HG03558 (cell line): ENCODE measurements around the gene RAPGEF5.

ENCODE experiments used
- ATAC-seq: cut with Tn5 transposase; IDR thresholded peaks from one replicate; pipeline ENCODE4 v1.9.1; 2021; ENCODE audit warnings: moderate number of reproducible peaks; ENCODE audit not compliant: unreplicated experiment; ENCODE audit errors: extremely low read depth

The RAPGEF5 gene

GRCh38 chr7:22201186-22201880, 155.6 kb downstream of the RAPGEF5 start:
- no peak for ATAC-seq

- no peak for ATAC-seq
These were observed 156.2 kb downstream of the RAPGEF5 start for GRCh38 chr7:22200777-22201176.

- no peak for ATAC-seq
These were observed 156.7 kb downstream of the RAPGEF5 start for GRCh38 chr7:22200238-22200637.

- ATAC-seq, result no peak
These were observed 159.6 kb downstream of the RAPGEF5 start for GRCh38 chr7:22197376-22197775.

- ATAC-seq, result no peak
These were observed 160.5 kb downstream of the RAPGEF5 start for GRCh38 chr7:22196429-22196828.

- ATAC-seq, result no peak
These were observed 161.4 kb downstream of the RAPGEF5 start for GRCh38 chr7:22195397-22196172.

- ATAC-seq, result no peak
These were observed 162.2 kb downstream of the RAPGEF5 start for GRCh38 chr7:22194658-22195273.

GRCh38 chr7:22193450-22193983, 163.4 kb downstream of the RAPGEF5 start:
- no peak for ATAC-seq

GRCh38 chr7:22192801-22193200, 164.2 kb downstream of the RAPGEF5 start:
- ATAC-seq, result no peak

GRCh38 chr7:22190736-22191135, 166.2 kb downstream of the RAPGEF5 start:
- ATAC-seq, result no peak

- no peak for ATAC-seq
These were observed 167.2 kb downstream of the RAPGEF5 start for GRCh38 chr7:22189741-22190140.

- no peak for ATAC-seq
These were observed 167.7 kb downstream of the RAPGEF5 start for GRCh38 chr7:22189230-22189629.

- ATAC-seq, result no peak
These were observed 169.1 kb downstream of the RAPGEF5 start for GRCh38 chr7:22187691-22188348.

- ATAC-seq, result no peak
These were observed 171.4 kb downstream of the RAPGEF5 start for GRCh38 chr7:22185559-22185958.

GRCh38 chr7:22184549-22185199, 172.3 kb downstream of the RAPGEF5 start:
- no peak for ATAC-seq

GRCh38 chr7:22183522-22184280, 173.3 kb downstream of the RAPGEF5 start:
- ATAC-seq, result no peak

GRCh38 chr7:22182149-22182548, 174.8 kb downstream of the RAPGEF5 start:
- ATAC-seq, result no peak

- no peak for ATAC-seq
These were observed 175.3 kb downstream of the RAPGEF5 start for GRCh38 chr7:22181663-22182062.

- ATAC-seq, result no peak
These were observed 177.5 kb downstream of the RAPGEF5 start for GRCh38 chr7:22179442-22179879.
